Diencephalon (tissue), 1 donor: ENCODE measurements around the gene CCT2. TPM values are rescaled to one million over a fixed set of nuclear protein-coding genes. Genes with fewer than 3 reads are reported as not detected.

Experiments used
- small RNA-seq: library from RNA; depleted of rRNA; stranded (forward); fragments of <200 nt; gene quantifications from one replicate; pipeline ENCODE3, GENCODE V24; 2014
- total RNA-seq: library from RNA; depleted of rRNA; stranded (reverse); fragments of >200 nt; gene quantifications from one replicate; pipeline ENCODE4 v1.2.3, GENCODE V29; 2014

CCT2 gene
- total RNA-seq = 239 TPM

DNA sequence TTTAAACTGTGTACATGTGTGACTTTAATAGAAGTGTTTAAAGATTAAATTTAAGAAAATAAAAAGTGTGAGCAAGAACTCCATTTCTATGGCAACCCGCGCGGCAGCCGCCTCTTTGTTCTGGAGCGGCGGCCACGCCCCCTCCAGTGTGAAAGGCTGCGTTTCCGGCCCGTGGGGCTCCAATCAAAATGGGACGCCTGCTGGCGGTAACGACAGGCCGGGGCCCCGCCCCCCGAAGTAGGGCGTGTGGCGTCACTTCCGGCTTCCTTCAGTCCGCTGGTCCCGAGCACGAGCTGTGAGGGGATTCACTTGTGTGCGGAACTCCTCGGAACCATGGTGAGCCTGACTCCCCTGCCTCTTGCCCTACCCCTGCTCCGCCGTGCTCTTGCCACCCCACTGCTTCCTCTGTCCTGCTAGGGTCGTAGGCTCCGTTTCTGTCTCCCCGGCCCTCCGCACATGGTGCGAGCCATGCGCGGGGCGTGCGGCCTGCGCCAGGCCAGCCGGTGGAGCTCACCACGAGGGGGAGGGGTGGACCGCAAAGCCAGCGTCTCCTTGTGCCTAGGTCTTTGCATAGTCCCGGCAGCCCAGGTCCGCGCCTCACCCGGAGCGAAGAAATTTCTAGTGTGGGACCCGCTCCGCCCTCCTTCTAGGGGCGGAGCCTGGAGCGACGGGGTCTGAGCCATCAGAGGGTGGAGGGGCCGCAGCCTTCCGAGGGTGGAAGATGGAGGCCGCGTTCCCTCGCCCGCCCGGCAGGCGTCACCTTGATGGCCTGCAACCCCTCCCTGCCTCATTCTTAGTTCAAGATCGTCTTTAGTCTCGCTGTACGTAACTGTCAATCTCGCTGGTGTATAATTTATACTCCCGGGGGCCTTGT is at the start of gene CCT2:
Gene CCT2 (plus strand): TSS at position 271 of the 874 bp plus-strand sequence. CDS start 63 bp downstream, at position 334.

DNA sequence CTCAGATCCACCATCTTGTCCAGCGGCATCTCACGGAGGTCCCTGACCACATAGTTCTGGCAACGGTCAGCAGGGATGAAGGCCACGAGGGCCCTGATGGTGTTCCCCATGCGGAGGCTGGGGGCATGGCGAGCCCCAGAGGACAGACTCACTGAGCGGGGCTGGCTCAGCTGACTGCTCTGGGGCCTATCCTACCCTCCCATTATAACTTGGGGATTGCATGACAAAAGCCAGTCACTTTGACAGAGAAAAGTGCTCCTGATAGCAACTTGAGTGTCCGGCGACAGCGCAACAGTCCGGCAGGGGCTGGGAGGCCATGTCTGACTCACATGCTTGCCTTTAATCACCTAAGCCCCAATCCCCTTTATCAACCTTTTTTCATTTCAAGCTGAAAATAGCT is 25.5 kb downstream of the CCT2 start, which contains the start of gene LRRC10:
Gene LRRC10 (minus strand): TSS at position 179 of the 400 bp plus-strand sequence. CDS start 69 bp downstream, at position 110.

Small RNA genes within 50 kb of the gene (small RNA-seq; reads per million reads assigned to genes)
- gene MIR3913-1 = 0.90 reads per million, percentile 75 among the genes with 10 or more reads in this experiment

Other genes starting within 250 kb of the CCT2 start
- 7.4 TPM for gene LYZ, start 237.1 kb upstream of the CCT2 start, total RNA-seq
- 31.1 TPM for gene YEATS4, start 225.7 kb upstream of the CCT2 start, total RNA-seq
- 61.6 TPM for gene FRS2, start 115.1 kb upstream of the CCT2 start, total RNA-seq
- not detected for gene LRRC10, start 25.4 kb downstream of the CCT2 start, total RNA-seq
- 11.5 TPM for gene BEST3, start 113.8 kb downstream of the CCT2 start, total RNA-seq
- 51.0 TPM for gene RAB3IP, start 153.4 kb downstream of the CCT2 start, total RNA-seq
- gene MYRFL, start 239.8 kb downstream of the CCT2 start, total RNA-seq = 1.4 TPM